CD4-positive, CD25-positive, alpha-beta regulatory T cell (primary cell): Measurements from ENCODE around the gene RIMBP2. TPM values are rescaled to one million over a fixed set of nuclear protein-coding genes. Genes with fewer than 3 reads are reported as not detected.

Experiments
- ATAC-seq, 2 donors: fragments of 150-1000 bp; cut with Tn5 transposase; one replicate each; pipeline ENCODE4 v1.10.0; 2021; ENCODE audit warnings: low read depth in 2 of 2, moderate number of reproducible peaks in 2 of 2, moderate library complexity in 1 of 2
- DNase-seq, 3 donors: peaks; one replicate each; pipeline versions ENCODE4 v3.0.0 to v3.0.0-alpha.2; 2012 to 2022; ENCODE audit warnings: mixed read lengths in 1 of 3
- H3K27ac ChIP-seq: one replicate; pipeline ENCODE4 v1.7.0; 2013; ENCODE audit warnings: mild to moderate bottlenecking, low read length; ENCODE audit not compliant: insufficient read depth, poor library complexity, severe bottlenecking
- H3K27me3 ChIP-seq: one replicate; pipeline ENCODE4 v1.7.0; 2013; ENCODE audit warnings: low read length; ENCODE audit not compliant: control insufficient read depth, insufficient read depth
- H3K36me3 ChIP-seq: one replicate; pipeline ENCODE4 v1.7.0; 2013; ENCODE audit warnings: mild to moderate bottlenecking, low read length, moderate library complexity; ENCODE audit not compliant: control insufficient read depth, insufficient read depth
- H3K4me1 ChIP-seq: 2 replicates; pipeline ENCODE4 v1.7.0; 2013; ENCODE audit warnings: mild to moderate bottlenecking, low read length; ENCODE audit not compliant: insufficient read depth, control insufficient read depth, poor library complexity, severe bottlenecking
- H3K4me3 ChIP-seq: one replicate; pipeline ENCODE4 v1.7.0; 2013; ENCODE audit warnings: low read depth, mild to moderate bottlenecking, low read length, moderate library complexity
- H3K9me3 ChIP-seq, 2 experiments: 1 replicate in 1 of 2; 2 replicates in 1 of 2; pipeline ENCODE4 v1.7.0; 2013; ENCODE audit warnings: low read length in 2 of 2, mild to moderate bottlenecking in 1 of 2, moderate library complexity in 1 of 2; ENCODE audit not compliant: control insufficient read depth in 2 of 2
- H3K27ac Mint-ChIP-seq, 3 donors: one replicate each; pipeline ENCODE4 v1.8.0; 2020 to 2022; ENCODE audit warnings: mild to moderate bottlenecking in 3 of 3, mixed read lengths in 3 of 3, moderate library complexity in 2 of 3
- H3K27me3 Mint-ChIP-seq: one replicate; pipeline ENCODE4 v1.8.0; 2022; ENCODE audit warnings: mild to moderate bottlenecking, mixed read lengths
- H3K36me3 Mint-ChIP-seq: one replicate; pipeline ENCODE4 v1.8.0; 2020; ENCODE audit warnings: mixed read lengths
- H3K4me1 Mint-ChIP-seq, 4 donors: one replicate each; pipeline ENCODE4 v1.8.0; 2020 to 2022; ENCODE audit warnings: mixed read lengths in 4 of 4, mild to moderate bottlenecking in 1 of 4
- H3K4me3 Mint-ChIP-seq, 4 donors: one replicate each; pipeline ENCODE4 v1.8.0; 2020 to 2022; ENCODE audit warnings: mild to moderate bottlenecking in 4 of 4, mixed read lengths in 4 of 4, moderate library complexity in 3 of 4
- H3K9me3 Mint-ChIP-seq, 7 donors: one replicate each; pipeline ENCODE4 v1.8.0; 2020 to 2022; ENCODE audit warnings: mixed read lengths in 7 of 7, mild to moderate bottlenecking in 3 of 7, moderate library complexity in 2 of 7
- polyA plus RNA-seq, 4 donors: library from polyadenylated mRNA; unstranded; fragments of 300-500 nt; fragmentation: Illumina TruSeq; gene quantifications; one replicate each; pipeline ENCODE4 v1.2.3, GENCODE V29; 2021
- total RNA-seq: library from RNA; stranded (reverse); gene quantifications from one replicate; pipeline ENCODE4 v1.2.3, GENCODE V29; 2022

Gene RIMBP2
- total and polyA plus RNA-seq, 5 donors from 2014 or later = not detected

DNA sequence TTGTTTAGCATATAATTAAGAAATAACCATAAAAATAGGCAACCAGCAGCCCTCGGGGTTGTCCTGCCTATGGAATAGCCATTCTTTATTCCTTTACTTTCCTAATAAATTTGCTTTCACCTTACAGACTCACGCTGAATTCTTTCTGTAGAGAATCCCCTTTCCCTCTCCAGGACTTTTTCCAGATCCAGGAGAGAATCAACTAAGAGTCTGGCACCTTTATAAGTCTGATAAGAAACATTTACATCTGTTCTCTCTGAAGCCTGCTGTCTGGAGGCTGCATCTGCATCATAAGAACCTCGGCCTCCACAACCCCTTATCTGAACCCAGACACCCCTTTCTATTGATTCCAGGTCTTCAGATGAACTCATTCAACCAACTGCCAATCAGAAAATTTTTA is 32.3 kb downstream of the RIMBP2 start:
- Mint-ChIP-seq H3K4me3 (no peak overlapping the region), H3K36me3 (no peaks in the 10 kb centered on the region), H3K9me3 (no peaks in the 10 kb centered on the region), H3K27ac (no peak overlapping the region), H3K27me3 (peaks cover 8% of the 10 kb centered on the region), H3K4me1 (no peaks in the 10 kb centered on the region)
- Histone ChIP-seq H3K27ac (no peak overlapping the region), H3K27me3 (no peaks in the 10 kb centered on the region), H3K9me3 (no peaks in the 10 kb centered on the region), H3K4me3 (no peak overlapping the region), H3K36me3 (no peaks in the 10 kb centered on the region), H3K4me1 (no peaks in the 10 kb centered on the region)
- DNase-seq (no peak), ATAC-seq (no peak)

DNA sequence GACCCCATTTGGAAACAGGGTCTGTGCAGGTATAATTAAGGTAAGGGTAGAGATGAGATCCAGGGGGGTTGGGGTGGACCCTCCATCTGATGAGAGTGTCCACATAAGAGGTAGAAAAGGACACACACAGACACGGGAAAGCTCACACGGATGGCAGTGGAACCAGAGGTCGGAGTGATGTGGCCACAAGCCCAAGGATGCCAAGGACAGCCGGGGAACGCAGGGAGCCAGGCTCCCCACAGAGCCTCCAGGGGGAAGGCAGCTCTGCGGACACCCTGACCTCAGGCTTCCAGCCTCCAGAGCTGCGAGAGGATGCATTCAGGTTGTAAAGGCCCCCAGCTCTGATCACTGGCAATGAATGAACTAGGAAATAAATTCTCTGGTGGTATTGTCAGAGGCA is 33.0 kb downstream of the RIMBP2 start:
- Mint-ChIP-seq H3K27me3 (peaks cover 8% of the 10 kb centered on the region), H3K4me3 (no peak overlapping the region), H3K9me3 (peaks cover 0 to under 1% (median 0%) of the 10 kb centered on the region in 7 donors), H3K36me3 (no peaks in the 10 kb centered on the region), H3K4me1 (no peaks in the 10 kb centered on the region), H3K27ac (no peak overlapping the region)
- H3K4me3 ChIP-seq = no peak overlapping the region
- no peaks in the 10 kb centered on the region for H3K9me3 ChIP-seq
- no peaks in the 10 kb centered on the region for H3K27me3 ChIP-seq
- H3K27ac ChIP-seq = no peak overlapping the region
- DNase-seq (no peak), ATAC-seq (no peak)
- no peaks in the 10 kb centered on the region for H3K36me3 ChIP-seq
- H3K4me1 ChIP-seq = no peaks in the 10 kb centered on the region

- no peaks in the 10 kb centered on the region for H3K27me3 Mint-ChIP-seq
- Histone ChIP-seq H3K4me1 (no peaks in the 10 kb centered on the region), H3K36me3 (no peaks in the 10 kb centered on the region), H3K27me3 (no peaks in the 10 kb centered on the region), H3K27ac (no peak overlapping the region), H3K4me3 (no peak overlapping the region), H3K9me3 (no peaks in the 10 kb centered on the region)
- no peak overlapping the region for H3K4me3 Mint-ChIP-seq
- DNase-seq (no peak), ATAC-seq (no peak)
- H3K4me1 Mint-ChIP-seq = no peaks in the 10 kb centered on the region
- H3K9me3 Mint-ChIP-seq = peaks cover 0 to 2% (median 0%) of the 10 kb centered on the region in 7 donors
- H3K27ac Mint-ChIP-seq = no peak overlapping the region
- H3K36me3 Mint-ChIP-seq = no peaks in the 10 kb centered on the region
Observed at GRCh38 chr12:130680451-130680990, 35.6 kb downstream of the RIMBP2 start.

DNA sequence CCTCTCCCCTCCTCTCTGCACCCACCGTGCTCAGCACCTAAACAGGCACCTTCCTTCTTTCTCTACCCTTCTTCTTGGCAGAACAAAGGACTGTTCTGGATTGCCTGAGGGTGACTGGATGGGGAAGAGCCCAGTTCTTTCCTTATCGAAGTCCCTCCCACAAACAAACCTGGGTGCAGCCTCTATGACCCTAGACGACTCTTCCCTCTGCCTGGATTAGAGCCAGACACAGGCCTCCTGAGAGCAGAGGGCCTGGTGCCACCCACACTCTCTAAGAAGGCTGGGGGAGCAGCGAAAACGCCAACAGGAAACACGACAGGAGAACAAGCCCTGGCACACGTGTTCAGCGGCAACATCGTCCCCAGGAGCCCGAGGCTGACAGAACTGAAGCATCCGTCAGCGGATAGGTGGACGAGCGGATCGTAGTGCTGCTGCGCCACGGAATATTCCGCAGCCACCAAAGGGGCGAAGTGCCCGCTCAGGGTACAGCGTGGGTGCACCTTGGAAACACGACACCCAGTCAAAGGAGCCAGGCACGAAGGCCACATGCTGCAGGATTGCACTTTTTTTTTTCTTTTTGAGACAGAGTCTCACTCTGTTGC is 38.0 kb downstream of the RIMBP2 start:
- no peaks in the 10 kb centered on the region for H3K4me1 ChIP-seq
- Mint-ChIP-seq H3K27ac (no peak overlapping the region), H3K4me3 (no peak overlapping the region), H3K36me3 (no peaks in the 10 kb centered on the region), H3K9me3 (peaks cover 0 to 3% (median 0%) of the 10 kb centered on the region in 7 donors), H3K4me1 (no peaks in the 10 kb centered on the region), H3K27me3 (no peaks in the 10 kb centered on the region)
- DNase-seq = no peak
- no peaks in the 10 kb centered on the region for H3K27me3 ChIP-seq
- H3K36me3 ChIP-seq = no peaks in the 10 kb centered on the region
- no peak overlapping the region for H3K27ac ChIP-seq
- no peak overlapping the region for H3K4me3 ChIP-seq
- no peak for ATAC-seq
- H3K9me3 ChIP-seq = no peaks in the 10 kb centered on the region

GRCh38 chr12:130675791-130676190 is 40.3 kb downstream of the RIMBP2 start:
- DNase-seq = no peak
- no peaks in the 10 kb centered on the region for H3K27me3 Mint-ChIP-seq

DNA sequence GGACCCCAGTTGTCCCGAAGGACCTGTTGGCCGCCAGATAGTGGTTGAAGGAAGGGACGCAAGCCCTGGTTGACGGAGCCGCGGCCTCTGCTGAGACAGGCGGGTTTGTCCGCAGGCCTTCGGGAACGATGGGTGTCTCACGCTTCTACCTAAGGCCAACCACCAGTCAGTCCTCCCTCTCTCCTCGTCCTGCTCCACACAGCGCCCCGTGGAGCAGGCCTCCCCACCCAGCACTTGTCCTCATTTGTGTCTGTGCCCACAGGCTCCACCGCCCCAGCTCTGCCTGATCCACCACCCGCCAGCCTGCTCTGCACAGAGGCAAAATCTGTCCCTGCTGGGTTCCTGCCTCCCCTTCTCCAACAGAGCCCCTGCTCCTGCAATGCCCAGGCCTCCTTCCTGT is 41.0 kb downstream of the RIMBP2 start:
- Mint-ChIP-seq H3K4me3 (no peak overlapping the region), H3K4me1 (no peaks in the 10 kb centered on the region), H3K27me3 (no peaks in the 10 kb centered on the region), H3K36me3 (no peaks in the 10 kb centered on the region), H3K27ac (no peak overlapping the region), H3K9me3 (peaks cover 0 to 6% (median 0%) of the 10 kb centered on the region in 7 donors)
- Histone ChIP-seq H3K4me3 (no peak overlapping the region), H3K9me3 (no peaks in the 10 kb centered on the region), H3K4me1 (no peaks in the 10 kb centered on the region), H3K27ac (no peak overlapping the region), H3K36me3 (no peaks in the 10 kb centered on the region), H3K27me3 (no peaks in the 10 kb centered on the region)
- ATAC-seq = no peak
- DNase-seq = no peak

More at GRCh38 chr12:130675791-130676190, 40.3 kb downstream of the RIMBP2 start:
- Histone ChIP-seq H3K36me3 (no peaks in the 10 kb centered on the region), H3K4me1 (no peaks in the 10 kb centered on the region), H3K9me3 (no peaks in the 10 kb centered on the region), H3K27ac (no peak overlapping the region), H3K27me3 (no peaks in the 10 kb centered on the region), H3K4me3 (no peak overlapping the region)
- H3K36me3 Mint-ChIP-seq = no peaks in the 10 kb centered on the region
- peaks cover 0 to 6% (median 0%) of the 10 kb centered on the region in 7 donors for H3K9me3 Mint-ChIP-seq
- no peak for ATAC-seq
- no peaks in the 10 kb centered on the region for H3K4me1 Mint-ChIP-seq
- H3K27ac Mint-ChIP-seq = peak overlapping the region in 1 of 3 donors; percentile 38
- H3K4me3 Mint-ChIP-seq = no peak overlapping the region

GRCh38 chr12:130674676-130675075 is 41.4 kb downstream of the RIMBP2 start:
- Histone ChIP-seq H3K9me3 (no peaks in the 10 kb centered on the region), H3K4me3 (no peak overlapping the region), H3K27me3 (no peaks in the 10 kb centered on the region), H3K4me1 (no peaks in the 10 kb centered on the region), H3K36me3 (no peaks in the 10 kb centered on the region), H3K27ac (no peak overlapping the region)
- Mint-ChIP-seq H3K9me3 (peaks cover 0 to 6% (median 0%) of the 10 kb centered on the region in 7 donors), H3K4me3 (no peak overlapping the region), H3K27me3 (no peaks in the 10 kb centered on the region), H3K36me3 (no peaks in the 10 kb centered on the region), H3K4me1 (no peaks in the 10 kb centered on the region), H3K27ac (no peak overlapping the region)
- ATAC-seq (no peak), DNase-seq (no peak)

DNA sequence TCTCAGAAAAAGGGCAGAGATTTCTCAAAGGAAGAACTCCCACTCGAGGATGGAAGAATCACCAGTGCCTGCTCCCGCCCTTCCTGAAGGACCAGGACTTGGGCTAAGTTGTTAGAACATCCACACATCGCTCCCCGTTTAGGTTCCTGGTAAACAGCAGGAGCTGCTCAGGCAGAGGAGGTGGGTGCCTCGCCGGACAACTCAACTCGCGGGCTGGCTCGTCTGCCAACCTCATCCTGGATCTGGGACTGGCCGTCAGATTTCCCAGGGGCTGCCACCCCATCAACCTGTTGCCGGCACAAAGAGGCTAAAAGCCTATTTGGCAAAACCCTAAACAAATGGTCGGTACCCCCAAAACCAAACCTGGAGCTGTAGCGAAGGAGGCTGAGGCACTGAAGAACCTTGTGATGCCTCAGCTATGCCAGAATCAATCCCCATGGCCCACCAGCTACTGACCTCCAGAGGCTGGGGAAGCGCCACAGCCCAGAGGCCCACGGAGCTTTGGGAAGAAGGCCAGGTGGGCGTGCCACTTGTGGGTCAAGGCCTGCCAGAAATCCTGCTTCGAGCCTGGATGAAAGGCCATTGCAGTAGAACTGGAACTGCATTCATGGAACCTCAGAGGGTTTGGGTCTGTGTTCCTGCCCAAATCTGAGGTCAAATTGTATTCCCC is 42.9 kb downstream of the RIMBP2 start:
- Histone ChIP-seq H3K4me3 (no peak overlapping the region), H3K36me3 (no peaks in the 10 kb centered on the region), H3K4me1 (no peaks in the 10 kb centered on the region), H3K27ac (no peak overlapping the region), H3K27me3 (no peaks in the 10 kb centered on the region), H3K9me3 (no peaks in the 10 kb centered on the region)
- Mint-ChIP-seq H3K36me3 (no peaks in the 10 kb centered on the region), H3K4me3 (no peak overlapping the region), H3K27ac (no peak overlapping the region), H3K27me3 (no peaks in the 10 kb centered on the region), H3K4me1 (no peaks in the 10 kb centered on the region), H3K9me3 (peaks cover 0 to 8% (median 2%) of the 10 kb centered on the region in 7 donors)
- DNase-seq (no peak), ATAC-seq (no peak)
